Ureter (tissue), 1 donor: ENCODE data around the gene DOCK6. TPM values are rescaled to one million over a fixed set of nuclear protein-coding genes. Genes with fewer than 3 reads are reported as not detected.

ENCODE experiments used
- DNase-seq: peaks from one replicate; pipeline ENCODE4 v3.0.0-alpha.2; 2020; ENCODE audit warnings: low spot score
- total RNA-seq: library from RNA; stranded (reverse); gene quantifications from one replicate; pipeline ENCODE4 v1.2.4, GENCODE V29; 2023
- donor health status: DM: yes; HTN: yes; CAD: no.

The DOCK6 gene, protein sequence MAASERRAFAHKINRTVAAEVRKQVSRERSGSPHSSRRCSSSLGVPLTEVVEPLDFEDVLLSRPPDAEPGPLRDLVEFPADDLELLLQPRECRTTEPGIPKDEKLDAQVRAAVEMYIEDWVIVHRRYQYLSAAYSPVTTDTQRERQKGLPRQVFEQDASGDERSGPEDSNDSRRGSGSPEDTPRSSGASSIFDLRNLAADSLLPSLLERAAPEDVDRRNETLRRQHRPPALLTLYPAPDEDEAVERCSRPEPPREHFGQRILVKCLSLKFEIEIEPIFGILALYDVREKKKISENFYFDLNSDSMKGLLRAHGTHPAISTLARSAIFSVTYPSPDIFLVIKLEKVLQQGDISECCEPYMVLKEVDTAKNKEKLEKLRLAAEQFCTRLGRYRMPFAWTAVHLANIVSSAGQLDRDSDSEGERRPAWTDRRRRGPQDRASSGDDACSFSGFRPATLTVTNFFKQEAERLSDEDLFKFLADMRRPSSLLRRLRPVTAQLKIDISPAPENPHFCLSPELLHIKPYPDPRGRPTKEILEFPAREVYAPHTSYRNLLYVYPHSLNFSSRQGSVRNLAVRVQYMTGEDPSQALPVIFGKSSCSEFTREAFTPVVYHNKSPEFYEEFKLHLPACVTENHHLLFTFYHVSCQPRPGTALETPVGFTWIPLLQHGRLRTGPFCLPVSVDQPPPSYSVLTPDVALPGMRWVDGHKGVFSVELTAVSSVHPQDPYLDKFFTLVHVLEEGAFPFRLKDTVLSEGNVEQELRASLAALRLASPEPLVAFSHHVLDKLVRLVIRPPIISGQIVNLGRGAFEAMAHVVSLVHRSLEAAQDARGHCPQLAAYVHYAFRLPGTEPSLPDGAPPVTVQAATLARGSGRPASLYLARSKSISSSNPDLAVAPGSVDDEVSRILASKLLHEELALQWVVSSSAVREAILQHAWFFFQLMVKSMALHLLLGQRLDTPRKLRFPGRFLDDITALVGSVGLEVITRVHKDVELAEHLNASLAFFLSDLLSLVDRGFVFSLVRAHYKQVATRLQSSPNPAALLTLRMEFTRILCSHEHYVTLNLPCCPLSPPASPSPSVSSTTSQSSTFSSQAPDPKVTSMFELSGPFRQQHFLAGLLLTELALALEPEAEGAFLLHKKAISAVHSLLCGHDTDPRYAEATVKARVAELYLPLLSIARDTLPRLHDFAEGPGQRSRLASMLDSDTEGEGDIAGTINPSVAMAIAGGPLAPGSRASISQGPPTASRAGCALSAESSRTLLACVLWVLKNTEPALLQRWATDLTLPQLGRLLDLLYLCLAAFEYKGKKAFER (N-terminal part only)
- total RNA-seq: 125 TPM

DNA sequence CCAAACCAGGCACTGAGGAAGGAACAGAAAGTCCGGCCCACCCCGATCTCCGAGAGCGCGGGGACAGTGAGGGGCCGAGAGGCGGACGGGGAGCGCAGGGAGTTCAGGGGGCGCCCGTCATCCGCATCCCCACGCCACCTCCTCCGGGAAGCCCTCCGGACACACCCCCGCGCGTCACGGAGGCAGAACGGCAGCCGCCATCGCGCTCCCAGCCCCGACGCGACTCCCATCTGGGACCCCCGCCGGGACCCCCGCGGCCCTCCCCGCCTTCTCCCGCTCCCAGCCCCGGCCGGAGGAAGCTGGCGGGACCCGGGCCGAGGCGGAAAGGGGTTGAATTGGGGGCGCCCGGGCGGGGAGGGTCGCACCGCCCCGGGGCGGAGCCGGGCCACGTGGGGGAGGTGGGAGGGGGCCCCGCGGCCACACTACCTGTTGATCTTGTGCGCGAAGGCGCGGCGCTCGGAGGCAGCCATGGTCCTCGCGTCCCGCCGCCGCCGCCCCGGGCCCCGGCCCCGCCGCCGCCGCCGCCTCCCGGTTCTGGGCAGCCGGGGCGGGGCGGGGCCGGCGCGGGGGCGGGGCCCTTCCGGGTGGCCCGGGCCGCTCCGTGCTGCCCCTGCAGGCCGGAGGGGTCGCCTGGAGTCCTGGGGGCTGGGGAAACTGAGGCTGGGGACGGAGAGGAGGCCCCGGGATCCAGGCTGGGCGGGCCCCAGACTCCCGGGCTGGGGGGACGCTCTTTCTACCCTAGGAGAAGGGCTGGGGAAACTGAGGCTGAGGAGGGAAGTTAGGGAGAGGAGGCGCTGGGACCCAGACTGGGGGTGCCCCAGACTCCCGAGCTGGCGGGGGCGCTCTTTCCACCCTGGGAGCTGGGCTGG, at the start of gene DOCK6:
TSS of gene DOCK6 (minus strand) at position 554 of the 869 bp plus-strand sequence. CDS start at position 470, 84 bp downstream.
- no peak for DNase-seq

DNA sequence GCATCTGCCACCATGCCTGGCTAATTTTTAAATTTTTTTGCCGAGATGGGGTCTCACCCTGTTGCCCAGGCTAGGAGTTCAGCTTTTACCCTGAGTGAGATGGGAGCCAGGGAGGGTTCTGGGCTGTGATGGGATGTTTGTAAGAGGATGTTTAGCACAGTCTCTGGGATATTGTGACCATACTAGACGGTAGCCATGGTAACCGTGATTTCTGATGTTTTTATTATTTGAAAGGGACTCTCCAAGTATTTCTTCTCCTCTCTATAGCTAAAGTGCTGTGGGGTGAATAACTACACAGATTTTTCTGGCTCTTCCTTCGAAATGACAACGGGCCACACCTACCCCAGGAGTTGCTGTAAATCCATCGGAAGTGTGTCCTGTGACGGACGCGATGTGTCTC, 44.0 kb upstream of the DOCK6 start:
- DNase-seq: no peak

DNA sequence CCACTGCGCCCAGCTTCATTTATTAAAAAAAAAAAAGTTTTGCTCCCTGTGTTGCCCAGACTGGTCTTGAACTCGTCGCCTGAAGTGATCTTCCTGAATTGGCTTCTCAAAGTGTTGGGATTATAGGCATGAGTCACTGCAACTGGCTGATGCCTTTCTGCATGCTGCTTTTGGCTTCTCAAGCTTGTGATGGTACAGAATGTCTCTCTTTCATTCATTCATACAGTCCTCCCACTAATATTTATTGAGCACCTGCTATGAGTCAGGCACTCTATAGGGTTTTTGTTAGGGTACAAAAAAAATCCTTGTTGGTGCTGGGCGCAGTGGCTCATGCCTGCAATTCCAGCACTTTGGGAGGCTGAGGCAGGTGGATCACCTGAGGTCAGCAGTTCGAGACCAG, 42.6 kb upstream of the DOCK6 start:
- no peak for DNase-seq

DNA sequence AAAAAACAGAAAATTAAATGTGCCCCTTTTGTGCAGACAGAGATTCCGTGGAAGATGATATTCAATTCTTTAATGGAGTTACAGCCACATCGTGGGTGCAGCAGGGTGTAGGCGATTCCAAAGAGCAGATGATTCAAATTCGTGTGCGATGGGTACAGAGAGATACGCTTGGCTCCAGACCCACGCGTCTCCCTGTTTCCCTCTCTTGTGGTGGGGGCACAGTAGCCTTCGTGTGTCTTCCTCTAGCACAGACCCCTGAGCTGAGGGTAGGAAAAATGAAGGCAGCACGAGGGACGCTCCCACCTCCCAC, 38.4 kb upstream of the DOCK6 start:
- DNase-seq: no peak

DNA sequence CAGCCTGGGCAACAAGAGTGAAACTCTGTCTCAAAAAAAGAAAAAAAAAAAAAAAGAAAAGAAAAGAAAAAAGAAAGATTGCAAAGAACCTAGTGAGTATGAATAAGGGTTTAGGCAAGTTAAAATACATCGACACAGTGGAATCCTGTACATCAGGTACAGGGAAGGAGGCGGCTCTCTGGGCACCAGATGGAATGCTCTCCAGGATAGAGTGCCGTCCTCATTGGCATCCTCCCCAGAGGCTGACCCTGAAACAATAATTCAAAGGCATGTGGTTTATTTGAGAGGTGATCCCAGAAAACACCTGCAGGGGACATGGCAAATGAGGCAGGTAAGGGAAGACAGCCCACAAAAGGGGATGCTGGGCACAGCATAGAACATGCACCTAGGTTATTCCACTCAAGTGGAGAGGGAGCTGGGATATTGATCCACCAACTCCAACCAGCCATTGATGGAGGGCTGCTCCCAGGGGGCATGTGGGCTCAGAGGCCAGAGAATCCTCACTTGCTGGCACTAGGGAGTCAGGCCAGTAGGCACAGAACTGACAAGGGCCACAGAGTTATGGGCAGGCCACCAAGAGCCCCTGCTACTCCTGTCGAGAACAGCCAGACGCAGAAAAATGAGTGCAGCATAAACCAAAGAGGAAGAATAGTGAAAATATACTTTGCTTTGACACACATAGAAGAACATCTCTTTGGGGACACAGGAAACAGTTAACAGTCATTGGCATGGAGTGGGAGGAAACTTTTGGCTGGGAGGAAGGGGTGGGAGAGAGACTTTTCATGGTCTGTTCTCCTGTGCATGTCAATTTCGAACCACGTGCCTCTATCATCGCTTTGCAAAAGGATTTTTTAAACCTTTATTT, 37.9 kb upstream of the DOCK6 start:
- no peak for DNase-seq

DNA sequence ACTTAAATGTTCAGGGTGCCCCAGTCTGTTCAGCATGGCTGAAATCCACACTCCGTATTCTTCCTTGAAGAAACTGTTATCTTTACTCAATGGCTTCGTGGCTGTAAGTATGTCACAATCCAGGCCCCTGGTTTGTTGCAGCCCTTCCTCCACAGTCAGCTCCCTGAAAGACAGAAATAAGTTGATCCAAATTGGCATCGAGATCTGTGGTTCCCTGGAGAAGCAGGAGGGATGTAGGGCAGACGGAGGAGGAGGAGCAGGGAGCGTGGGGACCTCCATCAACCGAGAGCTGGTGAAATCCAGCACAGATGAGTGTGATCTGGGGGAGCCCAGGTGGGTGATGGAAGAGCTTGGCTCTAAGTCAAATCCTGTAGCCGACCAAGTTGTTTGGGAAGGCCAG, 33.9 kb upstream of the DOCK6 start:
- no peak for DNase-seq

DNA sequence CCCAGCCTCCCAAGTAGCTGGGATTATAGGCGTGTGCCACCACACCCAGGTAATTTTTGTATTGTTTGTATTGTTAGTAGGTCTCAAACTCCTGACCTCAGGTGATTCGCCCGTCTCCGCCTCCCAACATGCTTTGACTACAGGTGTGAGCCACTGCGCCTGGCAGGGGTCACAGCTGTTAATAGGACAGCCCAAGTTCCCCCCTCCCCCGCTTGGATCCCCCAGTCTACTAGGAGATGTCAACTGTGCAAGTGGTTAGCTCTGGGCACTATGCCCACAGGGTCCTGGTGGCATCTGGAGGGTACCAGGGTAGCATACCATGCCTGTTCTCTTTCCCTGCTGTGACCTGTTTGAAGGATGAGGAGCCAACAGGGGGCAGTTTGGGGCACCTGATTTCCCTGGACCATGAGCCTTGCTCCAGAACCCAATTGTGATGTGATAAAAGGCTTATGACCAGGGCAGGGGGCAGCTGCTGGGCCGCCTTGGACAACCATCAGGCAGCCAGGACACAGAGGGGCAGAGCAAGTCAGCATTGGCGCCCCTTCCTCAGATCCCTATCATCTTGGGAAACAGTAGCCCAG, 33.4 kb upstream of the DOCK6 start, which contains the start of gene TSPAN16:
TSS of gene TSPAN16 (plus strand) at position 496 of the 581 bp plus-strand sequence. CDS start 138 bp downstream, outside the sequence.
- DNase-seq: no peak

DNA sequence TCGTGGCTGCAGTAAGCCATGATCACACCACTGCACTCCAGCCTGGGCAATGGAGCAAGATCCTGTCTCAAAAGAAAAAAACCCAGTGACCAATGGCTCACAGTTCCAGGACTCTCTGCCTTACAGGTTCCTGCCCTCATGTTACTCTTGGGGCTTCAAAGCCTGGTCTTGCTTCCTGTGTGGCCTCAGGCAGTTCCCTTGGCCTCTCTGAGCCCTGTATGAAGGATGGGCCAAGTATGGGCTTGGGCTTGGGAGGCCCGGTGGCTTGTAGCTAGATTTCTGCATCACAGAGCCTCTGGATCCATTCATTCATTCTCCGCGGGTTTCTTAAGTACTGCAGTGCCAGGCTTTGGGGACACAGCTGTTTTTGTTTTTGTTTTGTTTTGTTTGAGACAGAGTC, 32.9 kb upstream of the DOCK6 start:
- DNase-seq: no peak

DNA sequence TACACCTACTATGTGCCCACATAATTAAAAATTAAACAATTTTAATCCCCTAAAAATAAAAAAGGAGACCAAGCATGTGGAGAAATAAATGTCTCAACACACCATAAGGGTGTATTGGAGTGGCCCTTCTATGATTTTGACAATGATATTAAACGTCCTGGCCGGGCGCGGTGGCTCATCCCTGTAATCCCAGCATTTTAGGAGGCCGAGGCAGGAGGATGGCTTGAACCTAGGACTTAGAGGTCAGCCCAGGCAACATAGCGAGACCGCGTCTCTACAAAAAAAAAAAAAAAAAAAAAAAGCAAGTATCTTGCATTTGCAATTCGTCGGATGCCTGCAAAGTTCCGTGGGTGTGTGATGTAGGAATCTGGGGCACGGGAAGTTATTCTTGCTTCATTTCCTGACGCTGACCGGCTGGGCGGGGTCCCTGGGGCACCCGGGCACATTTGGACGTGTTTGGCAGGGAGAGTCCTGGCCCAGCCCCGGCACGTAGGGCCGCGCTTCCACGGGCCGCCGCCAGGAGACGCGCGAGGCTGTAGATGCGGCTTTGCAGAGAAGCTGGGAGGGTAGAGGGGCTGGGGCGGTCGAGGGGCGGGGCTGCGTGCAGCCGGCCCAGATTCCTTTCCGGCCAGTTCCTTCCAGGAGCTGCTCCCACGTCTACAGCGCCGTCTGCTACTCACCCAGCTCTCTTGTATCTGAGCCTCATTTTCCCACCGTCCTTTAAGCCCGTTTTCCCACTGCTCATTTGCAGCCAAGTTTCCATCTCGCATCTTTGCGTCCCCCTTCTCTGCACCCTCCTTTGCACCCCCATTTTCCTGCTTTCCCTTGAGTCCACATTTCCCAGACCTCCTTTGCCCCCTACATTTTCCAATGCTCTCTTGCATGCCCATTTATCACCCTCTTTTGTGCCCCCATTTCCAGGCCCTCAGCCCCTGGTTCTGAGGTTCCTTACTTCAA, 31.4 kb upstream of the DOCK6 start:
- DNase-seq: peak; percentile 97

DNA sequence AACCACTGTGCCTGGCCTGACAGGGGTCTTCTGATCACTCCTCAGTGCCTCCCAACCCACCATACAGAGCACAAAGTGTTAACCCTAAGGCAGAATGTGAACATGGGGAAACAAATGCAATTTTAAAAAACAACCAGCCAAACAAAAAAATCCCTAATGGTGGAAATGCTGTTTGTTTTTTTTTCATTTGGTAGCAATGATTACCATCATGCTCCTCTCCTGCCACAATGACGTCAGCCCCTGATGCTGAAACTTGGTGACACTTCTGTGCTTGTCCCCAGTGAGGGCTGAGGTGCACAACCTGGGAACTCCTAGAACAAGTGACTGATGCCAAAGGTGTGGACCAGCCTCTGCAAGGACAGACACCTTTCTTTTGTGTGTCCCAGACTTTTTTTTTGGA, 29.7 kb upstream of the DOCK6 start:
- DNase-seq: no peak

DNA sequence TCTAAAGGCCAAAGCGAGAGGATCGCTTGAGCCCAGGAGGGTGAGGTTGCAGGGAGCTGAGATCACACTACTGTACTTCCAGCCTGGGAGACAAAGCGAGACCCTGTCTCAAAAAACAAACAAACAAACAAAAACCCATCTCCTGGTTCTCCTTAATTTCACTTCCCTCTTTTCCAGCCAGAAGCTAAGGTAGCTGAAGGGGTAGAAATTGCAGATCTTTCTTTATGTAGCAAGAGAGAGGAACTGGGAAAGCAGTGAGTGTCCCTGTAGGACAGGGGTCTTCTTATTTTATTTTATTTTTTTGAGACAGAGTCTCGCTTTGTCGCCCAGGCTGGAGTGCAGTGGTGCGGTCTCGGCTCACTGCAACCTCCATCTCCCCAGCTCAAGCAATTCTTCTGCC, 29.1 kb upstream of the DOCK6 start:
- no peak for DNase-seq

DNA sequence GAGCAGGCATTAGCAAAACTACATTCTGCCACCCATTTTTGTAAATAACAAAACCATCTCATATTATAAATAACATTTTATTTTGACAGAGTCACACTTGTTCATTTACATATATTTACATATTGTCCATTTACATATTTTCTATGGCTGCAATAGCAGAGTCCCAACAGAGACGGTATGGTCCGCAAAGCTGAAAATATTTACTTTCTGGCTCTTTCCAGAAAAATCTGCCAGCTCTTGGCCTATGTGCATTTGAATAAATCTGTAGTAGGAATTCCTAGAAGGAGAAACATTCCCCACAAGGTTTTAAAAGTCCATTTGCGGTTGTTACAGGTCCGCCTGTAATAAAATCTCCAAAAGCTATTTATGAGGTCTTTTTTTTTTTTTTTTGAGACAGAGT, 27.9 kb upstream of the DOCK6 start:
- no peak for DNase-seq

DNA sequence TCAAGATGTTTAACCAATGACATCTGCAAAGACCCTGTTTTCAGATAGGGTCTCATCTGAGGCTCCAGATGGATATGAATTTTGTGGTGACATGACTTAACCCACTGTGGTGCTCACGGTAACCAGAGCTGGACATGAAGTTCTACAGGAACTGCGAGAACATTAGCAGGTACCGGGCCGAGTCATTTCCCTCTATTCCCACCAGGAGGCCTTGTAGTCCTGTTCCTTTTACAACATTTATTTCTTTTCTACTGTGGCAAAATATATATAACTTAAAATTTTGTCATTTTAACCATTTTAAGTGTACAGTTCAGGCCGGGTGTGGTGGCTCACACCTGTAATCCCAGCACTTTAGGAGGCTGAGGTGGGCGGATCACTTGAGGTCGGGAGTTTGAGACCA, 26.0 kb upstream of the DOCK6 start:
- DNase-seq: no peak

DNA sequence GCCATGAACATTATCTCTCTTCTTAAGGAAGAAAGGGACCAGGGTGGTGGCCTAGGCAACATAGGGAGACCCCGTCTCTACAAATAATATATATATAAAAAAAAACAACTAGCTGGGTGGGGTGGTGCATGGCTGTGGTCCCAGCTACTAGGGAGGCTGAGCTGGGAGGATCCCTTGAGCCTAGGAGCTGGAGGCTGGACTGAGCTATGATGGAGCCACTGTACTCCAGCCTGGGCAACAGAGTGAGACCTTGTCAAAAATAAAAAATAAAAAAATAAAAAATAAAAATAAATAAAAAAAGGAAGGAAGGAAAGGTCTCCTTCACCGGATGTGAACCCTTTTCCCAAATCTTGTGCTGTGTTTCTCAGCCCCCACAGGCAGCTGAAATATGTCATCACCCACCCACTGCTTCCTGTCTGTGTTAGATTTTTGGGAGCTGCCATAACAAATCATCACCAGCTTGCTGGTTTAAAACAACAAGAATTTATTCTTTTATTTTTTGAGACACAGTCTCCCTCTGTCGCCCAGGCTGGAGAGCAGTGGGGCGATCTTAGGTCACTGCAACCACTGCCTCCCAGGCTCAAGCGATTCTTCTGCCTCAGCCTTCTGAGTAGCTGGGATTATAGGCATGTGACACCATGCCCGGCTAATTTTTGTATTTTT, 24.1 kb upstream of the DOCK6 start:
- no peak for DNase-seq

DNA sequence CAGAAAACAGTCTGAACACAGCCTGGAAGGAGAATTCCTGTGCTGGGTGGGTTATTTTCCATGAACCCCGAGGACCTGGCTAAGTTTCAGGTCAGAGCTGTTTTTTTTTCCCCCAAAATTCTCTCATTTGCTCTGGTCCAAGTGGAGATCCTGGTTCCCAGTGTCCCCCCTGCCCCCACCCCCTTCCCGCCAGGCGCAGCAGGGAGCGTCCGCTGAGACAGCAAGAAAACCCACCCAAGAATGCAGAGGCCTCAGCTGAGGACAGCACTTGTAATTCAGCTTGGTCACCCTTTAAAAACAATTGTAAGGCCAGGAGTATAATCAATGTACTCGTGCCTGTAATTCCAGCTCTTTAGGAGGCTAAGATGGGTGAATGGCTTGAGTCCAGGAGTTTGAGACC, 22.2 kb upstream of the DOCK6 start:
- no peak for DNase-seq

DNA sequence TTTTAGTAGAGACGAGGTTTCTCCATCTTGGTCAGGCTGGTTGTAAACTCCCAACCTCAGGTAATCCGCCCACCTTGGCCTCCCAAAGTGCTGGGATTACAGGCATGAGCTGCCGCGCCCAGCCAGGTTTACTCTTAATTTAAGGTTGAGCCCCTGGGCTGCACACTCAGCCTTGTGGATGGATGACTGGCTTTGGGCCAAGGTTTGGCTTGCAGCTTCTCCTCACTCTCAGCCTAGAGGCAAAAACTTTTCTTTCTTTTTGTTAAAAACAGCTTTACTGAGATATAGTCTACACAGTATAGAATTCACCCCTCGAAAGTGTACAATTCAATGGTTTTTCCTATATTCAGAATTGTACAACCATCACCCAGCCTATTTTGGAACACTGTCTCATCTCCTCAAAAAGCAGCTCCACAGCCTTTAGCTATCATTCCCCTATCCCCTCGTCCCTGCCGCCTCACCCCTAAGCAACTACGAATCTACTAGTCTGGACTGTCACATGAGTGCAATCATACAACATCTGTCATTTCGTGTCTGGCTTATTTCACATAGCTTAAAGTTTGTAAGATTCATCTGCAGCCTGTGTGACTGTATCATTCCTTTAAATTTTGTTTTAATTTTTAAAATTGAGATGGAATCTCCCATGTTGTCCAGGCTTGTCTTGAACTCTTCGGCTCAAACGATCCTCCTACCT, 19.2 kb upstream of the DOCK6 start:
- DNase-seq: no peak

DNA sequence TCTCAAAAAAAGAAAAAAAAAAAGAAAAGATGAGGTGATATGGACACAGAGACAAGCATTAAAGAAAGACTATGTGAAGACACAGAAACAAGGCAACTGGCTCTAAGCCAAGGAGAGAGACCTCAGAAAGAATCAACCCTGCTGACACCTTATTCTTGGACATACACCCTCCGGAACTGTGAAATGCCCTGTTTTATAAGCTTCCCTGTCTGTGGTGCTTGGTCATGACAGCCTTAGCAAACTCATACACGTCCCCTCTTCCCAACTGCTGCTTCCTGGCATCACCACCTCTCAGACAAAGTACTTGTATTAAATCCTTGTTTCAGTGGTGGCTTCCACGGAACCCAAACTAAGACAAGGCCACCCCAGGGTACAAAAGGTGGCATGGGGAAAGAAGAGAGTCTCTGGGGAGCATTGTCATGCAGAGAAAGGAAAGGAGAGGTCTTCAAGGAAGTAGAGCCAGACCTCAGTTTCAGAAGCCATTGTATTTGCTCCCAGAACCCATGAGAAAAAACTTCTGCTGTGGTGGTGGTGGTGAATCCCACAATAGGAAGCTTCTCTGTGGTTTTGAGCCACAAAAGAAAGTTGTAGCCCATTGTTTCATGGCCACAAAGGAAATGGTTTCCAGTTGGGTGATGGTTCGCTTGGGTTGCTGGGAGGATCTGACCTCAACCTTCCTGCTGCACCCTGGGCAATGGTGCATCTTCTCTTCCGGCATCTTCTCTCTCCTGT, 17.3 kb upstream of the DOCK6 start:
- DNase-seq: no peak
